Daoy (cell line): ENCODE measurements around the gene CTAGE9. TPM values are rescaled to one million over a fixed set of nuclear protein-coding genes. Genes with fewer than 3 reads are reported as not detected.
"Not testable (repeated sequence)": the region's sequence is repeated elsewhere in the genome, so short reads cannot be mapped to it uniquely, and the experiment has no call there.

Experiments
- DNase-seq: peaks from one replicate; pipeline ENCODE4 v3.0.0-alpha.2; 2015; ENCODE audit warnings: low read depth
- total RNA-seq: library from RNA; depleted of rRNA; stranded (reverse); fragments of >200 nt; shearing (Covaris generic); gene quantifications from 2 replicates; pipeline ENCODE4 v1.2.3, GENCODE V29; 2014

The CTAGE9 gene
- total RNA-seq, 1 experiment from 2014 or later: not detected

- no peak for DNase-seq
Measured at GRCh38 chr6:131728296-131728939, 17.6 kb upstream of the CTAGE9 start.

GRCh38 chr6:131727868-131728267 is 17.1 kb upstream of the CTAGE9 start:
- DNase-seq: no peak

GRCh38 chr6:131727467-131727866 is 16.6 kb upstream of the CTAGE9 start:
- no peak for DNase-seq

- DNase-seq: no peak
Measured at GRCh38 chr6:131724114-131724513, 13.3 kb upstream of the CTAGE9 start.

GRCh38 chr6:131721161-131721560 is 10.3 kb upstream of the CTAGE9 start:
- no peak for DNase-seq

- DNase-seq: no peak
Measured at GRCh38 chr6:131717836-131718542, 7.2 kb upstream of the CTAGE9 start.

- not testable (repeated sequence) for DNase-seq
Measured at GRCh38 chr6:131715567-131715966, 4.8 kb upstream of the CTAGE9 start.

GRCh38 chr6:131703905-131704304 is 6.9 kb downstream of the CTAGE9 start:
- DNase-seq: not testable (repeated sequence)

- not testable (repeated sequence) for DNase-seq
Measured at GRCh38 chr6:131700851-131701250, 10.0 kb downstream of the CTAGE9 start.

GRCh38 chr6:131696956-131697355 is 13.9 kb downstream of the CTAGE9 start:
- DNase-seq: no peak

GRCh38 chr6:131694832-131695426 is 15.9 kb downstream of the CTAGE9 start:
- DNase-seq: peak; percentile 65

- no peak for DNase-seq
Measured at GRCh38 chr6:131693384-131693783, 17.4 kb downstream of the CTAGE9 start.

- no peak for DNase-seq
Measured at GRCh38 chr6:131692589-131692988, 18.2 kb downstream of the CTAGE9 start.

- no peak for DNase-seq
Measured at GRCh38 chr6:131692031-131692430, 18.8 kb downstream of the CTAGE9 start.

- no peak for DNase-seq
Measured at GRCh38 chr6:131688286-131688685, 22.5 kb downstream of the CTAGE9 start.

GRCh38 chr6:131687022-131687421 is 23.8 kb downstream of the CTAGE9 start:
- DNase-seq: no peak

GRCh38 chr6:131685266-131685780 is 25.5 kb downstream of the CTAGE9 start:
- DNase-seq: no peak

GRCh38 chr6:131683479-131683878 is 27.3 kb downstream of the CTAGE9 start:
- DNase-seq: no peak

GRCh38 chr6:131682442-131682841 is 28.4 kb downstream of the CTAGE9 start:
- DNase-seq: no peak

- DNase-seq: no peak
Measured at GRCh38 chr6:131681585-131681984, 29.2 kb downstream of the CTAGE9 start.

GRCh38 chr6:131680868-131681267 is 29.9 kb downstream of the CTAGE9 start:
- no peak for DNase-seq

- no peak for DNase-seq
Measured at GRCh38 chr6:131678442-131678841, 32.4 kb downstream of the CTAGE9 start.

GRCh38 chr6:131673184-131673583 is 37.6 kb downstream of the CTAGE9 start:
- no peak for DNase-seq
